IMR-90 (cell line): ENCODE results near the gene SEPTIN10.

Experiments
- CTCF ChIP-seq: conservative IDR thresholded peaks from 2 replicates; pipeline ENCODE4 v1.5.1; 2012; ENCODE audit warnings: mild to moderate bottlenecking, low read depth, low read length, improper control_type of control experiment
- FOS ChIP-seq: fragments of 150-350 bp; IDR thresholded peaks from 2 replicates; pipeline ENCODE4 v1.6.1; 2016; ENCODE audit warnings: low read depth, low read length
- POLR2A ChIP-seq: IDR thresholded peaks from 2 replicates; pipeline ENCODE4 v1.6.1; 2012; ENCODE audit warnings: mild to moderate bottlenecking, low read depth, low read length

GRCh38 chr2:109558076-109558882 lies 55.5 kb downstream of the SEPTIN10 start:
- TF ChIP-seq POLR2A (no peak), CTCF (no peak), FOS (0 out of 2 replicates have a peak, but pooled peaks have one; percentile 30)
